ENCODE measurements around the gene PDIA4.
"Not testable (repeated sequence)": the region's sequence is repeated elsewhere in the genome, so short reads cannot be mapped to it uniquely, and the experiment has no call there.

Gene PDIA4

GRCh38 chr7:149001427-149002068, 26.8 kb downstream of the PDIA4 start:
- DNase-seq: no peak

- no peak for DNase-seq
These were observed 27.3 kb downstream of the PDIA4 start for GRCh38 chr7:149000961-149001360.

GRCh38 chr7:148999192-148999591, 29.1 kb downstream of the PDIA4 start:
- no peak for DNase-seq

- DNase-seq: no peak
These were observed 30.8 kb downstream of the PDIA4 start for GRCh38 chr7:148997497-148997896.

GRCh38 chr7:148994576-148994975, 33.7 kb downstream of the PDIA4 start:
- DNase-seq: no peak

DNA sequence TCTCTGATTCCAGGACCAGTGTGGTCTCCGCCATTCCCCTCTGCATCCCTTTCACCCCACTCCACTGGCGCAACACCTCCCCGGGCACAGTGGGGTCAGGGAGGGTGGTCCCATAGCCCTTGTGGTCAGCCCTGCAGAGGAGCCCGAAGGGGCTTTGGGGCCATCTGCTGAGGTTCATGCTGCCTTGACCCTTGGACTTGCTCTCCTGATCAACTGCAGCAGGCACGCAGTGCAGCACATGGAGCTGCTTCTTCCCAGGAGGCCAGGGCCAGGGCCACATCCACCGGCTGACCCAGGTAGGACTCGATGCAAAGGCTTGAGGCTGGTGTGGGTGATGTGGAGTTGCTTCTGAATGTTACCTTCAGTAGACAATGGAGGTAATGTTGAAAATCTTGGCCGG, 35.1 kb downstream of the PDIA4 start:
- no peak for DNase-seq

GRCh38 chr7:148991536-148991935, 36.8 kb downstream of the PDIA4 start:
- DNase-seq: no peak

- peak; percentile 14 for DNase-seq
These were observed 40.4 kb downstream of the PDIA4 start for GRCh38 chr7:148987751-148988512.

DNA sequence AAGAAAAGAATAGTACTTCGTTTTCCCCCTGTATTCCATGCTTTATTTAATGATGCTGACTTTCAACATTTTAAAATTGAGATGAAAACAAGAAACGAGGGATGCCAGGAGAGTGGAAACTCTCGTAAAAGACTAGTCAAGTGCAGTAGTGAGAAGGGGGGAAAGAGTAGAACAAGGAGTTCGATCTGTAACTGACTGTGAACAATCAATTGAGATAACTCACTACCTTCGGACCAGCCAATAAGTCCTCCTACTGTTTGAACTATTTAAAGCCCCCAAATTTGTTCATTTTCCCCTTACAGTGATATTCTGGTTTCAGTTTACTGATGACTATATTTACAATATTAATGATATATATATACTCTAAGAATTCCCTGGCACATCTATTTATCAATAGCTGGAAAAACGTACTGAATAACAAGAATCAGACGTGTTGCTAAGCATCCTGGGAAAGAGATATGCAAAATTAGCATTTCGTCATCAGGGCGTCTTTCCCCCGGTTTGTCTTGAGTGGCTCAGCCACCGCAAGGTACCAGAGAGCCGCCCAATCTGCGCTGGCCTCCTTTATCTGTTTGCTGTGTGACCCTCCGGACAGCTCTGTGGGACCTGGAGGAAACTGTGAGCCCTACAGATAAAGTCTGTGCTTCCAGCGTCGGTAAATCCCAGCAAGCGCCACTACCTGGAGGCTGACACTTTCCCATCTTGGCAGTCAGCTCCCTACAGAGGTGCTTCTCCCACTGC, 41.1 kb downstream of the PDIA4 start:
- DNase-seq: peak; percentile 89

- DNase-seq: no peak
These were observed 41.6 kb downstream of the PDIA4 start for GRCh38 chr7:148986742-148987009.

GRCh38 chr7:148983200-148984146, 44.8 kb downstream of the PDIA4 start:
- peak; percentile 81 for DNase-seq

- DNase-seq: peak; percentile 18
These were observed 45.6 kb downstream of the PDIA4 start for GRCh38 chr7:148982654-148983199.

DNA sequence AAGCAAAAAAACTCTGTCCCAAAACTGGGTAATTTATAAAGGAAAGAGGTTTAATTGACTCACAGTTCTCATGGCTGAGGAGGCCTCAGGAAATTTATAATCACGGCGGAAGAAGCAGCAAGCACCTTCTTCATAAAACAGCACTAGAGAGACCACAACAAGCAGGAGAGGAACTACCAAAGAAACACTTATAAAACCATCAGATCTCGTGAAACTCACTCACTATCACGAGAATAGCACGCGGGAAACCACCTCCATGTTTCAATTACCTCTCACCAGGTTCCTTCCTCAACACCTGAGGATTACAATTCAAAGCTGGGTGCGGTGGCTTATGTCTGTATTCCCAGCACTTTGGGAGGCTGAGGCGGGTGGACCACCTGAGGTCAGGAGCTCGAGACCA, 48.5 kb downstream of the PDIA4 start:
- no peak for DNase-seq

- DNase-seq: not testable (repeated sequence)
These were observed 49.2 kb downstream of the PDIA4 start for GRCh38 chr7:148979072-148979471.

DNA sequence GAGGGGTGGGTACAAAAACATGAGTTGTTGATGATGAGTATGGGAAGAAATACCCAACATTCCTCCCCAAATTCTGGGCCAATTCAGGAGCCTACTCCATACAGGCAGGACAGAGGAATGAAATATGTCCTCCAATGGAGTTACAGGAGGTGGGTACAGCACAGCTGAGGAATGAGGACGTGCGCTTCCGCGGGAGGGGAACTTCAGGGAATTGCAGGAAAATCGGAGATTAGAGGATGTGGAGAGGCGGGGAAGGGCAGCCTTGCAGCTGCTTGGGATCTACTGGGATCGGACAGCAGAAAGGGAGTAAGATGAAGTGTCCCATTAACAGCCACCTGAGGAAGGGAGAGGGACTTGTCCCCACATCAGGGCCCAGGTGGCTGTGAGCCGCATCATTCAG, 50.2 kb downstream of the PDIA4 start:
- DNase-seq: no peak

- DNase-seq: no peak
These were observed 52.4 kb downstream of the PDIA4 start for GRCh38 chr7:148975896-148976295.

DNA sequence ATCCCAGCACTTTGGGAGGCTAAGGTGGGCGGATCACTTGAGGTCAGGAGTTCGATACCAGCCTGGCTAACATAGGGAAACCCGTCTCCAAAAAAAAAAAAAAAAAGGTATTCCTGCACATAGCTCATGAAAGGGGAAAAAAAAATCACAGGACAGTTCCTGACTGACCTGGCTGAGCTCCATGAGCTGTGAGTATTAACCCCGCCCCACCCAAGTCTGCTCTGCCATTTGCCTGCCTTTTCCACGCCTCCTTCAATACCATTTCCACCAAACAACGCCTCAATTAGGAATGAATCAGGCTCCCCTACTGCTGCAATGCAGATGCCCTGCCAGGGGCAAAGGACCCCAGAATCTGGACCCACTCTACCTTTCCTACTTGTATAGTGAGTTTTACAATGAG, 55.0 kb downstream of the PDIA4 start:
- DNase-seq: no peak

DNA sequence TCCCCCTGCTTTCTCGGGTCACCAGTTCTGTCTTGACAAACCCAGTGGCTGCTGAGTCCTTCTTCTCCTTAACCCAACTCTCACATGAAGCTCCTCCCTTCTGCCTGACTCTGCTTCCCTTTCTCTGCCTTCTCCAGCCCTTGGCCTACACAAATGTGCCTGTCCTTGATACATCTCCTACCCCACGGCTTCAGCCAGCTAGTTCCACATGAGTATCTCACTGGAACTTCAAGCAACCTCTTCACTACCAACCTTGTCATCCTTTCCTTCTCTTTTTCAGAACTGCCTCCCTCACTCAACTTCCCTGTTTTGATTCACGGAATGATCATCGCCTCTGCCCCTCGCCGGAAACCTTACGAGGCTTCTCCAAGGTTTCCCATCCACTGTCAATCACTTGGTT, 55.9 kb downstream of the PDIA4 start:
- DNase-seq: no peak

DNA sequence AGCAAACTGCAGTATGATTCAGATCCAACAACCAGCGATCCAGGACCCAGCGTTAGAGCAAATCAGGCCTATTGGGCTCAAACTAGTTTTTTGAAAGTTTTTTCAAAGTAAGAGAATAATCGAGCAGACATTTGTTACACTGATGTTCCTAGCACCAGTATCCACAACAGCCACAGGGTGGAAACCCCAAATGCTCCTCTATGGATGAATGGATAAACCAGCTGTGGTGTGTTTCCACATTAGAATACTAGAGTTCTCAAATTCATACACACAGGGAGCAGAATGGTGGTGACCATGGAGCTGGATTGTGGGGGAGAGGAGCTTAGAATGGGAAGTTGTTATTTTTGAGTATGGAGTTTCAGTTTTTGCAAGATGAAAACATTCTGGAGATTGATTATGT, 60.7 kb downstream of the PDIA4 start:
- DNase-seq: no peak

GRCh38 chr7:148967032-148967372, 61.3 kb downstream of the PDIA4 start:
- no peak for DNase-seq

DNA sequence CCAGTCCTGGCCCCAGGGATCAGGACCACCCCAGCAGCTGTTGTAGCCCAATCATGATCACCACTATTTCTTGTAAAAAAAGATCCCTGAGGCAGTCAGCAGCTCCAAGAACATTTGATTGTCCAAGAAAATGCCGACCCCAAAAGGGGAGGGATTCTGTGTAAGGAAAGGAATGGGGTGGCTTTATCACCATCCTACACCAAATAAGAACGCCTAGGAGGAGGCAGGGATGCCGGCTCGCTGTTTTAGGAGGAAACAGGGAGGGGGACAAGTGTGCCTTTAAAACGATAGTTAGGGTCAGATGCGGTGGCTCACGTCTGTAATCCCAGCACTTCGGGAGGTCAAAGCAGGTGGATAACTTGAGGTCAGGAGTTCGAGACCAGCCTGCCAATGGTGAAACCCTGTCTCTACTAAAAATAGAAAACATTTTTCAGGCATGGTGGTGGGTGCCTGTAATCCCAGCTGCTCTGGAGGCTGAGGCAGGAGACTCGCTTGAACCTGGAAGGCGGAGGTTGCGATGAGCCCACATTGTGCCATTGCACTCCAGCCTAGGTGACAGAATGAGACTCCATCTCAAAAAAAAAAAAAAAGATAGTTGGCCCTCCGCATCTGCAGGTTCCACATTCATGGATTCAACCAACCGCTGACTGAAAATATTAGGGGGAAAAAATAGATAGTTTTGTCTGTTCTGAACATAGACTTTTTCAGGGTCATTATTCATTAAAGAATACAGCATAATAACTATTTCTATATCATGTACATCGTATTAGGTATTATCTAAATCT, 63.6 kb downstream of the PDIA4 start:
- no peak for DNase-seq

All from fibroblast of upper back skin (primary cell).